Measurements from ENCODE around the gene MAP3K20. TPM values are rescaled to one million over a fixed set of nuclear protein-coding genes. Genes with fewer than 3 reads are reported as not detected.

MAP3K20 gene
- total RNA-seq, 4 donors from 2014 or later = 24.1 to 34.5 (median 25.6) TPM

GRCh38 chr2:173264151-173264550 lies 188.5 kb downstream of the MAP3K20 start:
- Histone ChIP-seq H3K27ac (no peak overlapping the region), H3K36me3 (peaks cover 0 to 7% of the 10 kb centered on the region in 2 donors)

GRCh38 chr2:173264603-173265366 lies 189.1 kb downstream of the MAP3K20 start:
- H3K27me3 ChIP-seq = no peaks in the 10 kb centered on the region
- no peak for DNase-seq
- WGBS, 2 donors = 82 to 86% methylated on average over 14 of the region's 14 CpGs
- H3K36me3 ChIP-seq = peaks cover 0 to under 1% of the 10 kb centered on the region in 2 donors
- H3K4me3 ChIP-seq (replicated peaks in 1 of 3) = no peak overlapping the region
- TF ChIP-seq POLR2A (IDR thresholded peaks at IDR 0.05) (no peak), CTCF (IDR thresholded peaks at IDR 0.05) (no peak)
- H3K27ac ChIP-seq = no peak overlapping the region
- no peaks in the 10 kb centered on the region for H3K4me1 ChIP-seq
- intact Hi-C loops (cut with DNase I) = no loop called here
- H3K9me3 ChIP-seq = no peaks in the 10 kb centered on the region

More at GRCh38 chr2:173264151-173264550, 188.5 kb downstream of the MAP3K20 start:
- intact Hi-C loops (cut with DNase I) = no loop called here
- WGBS, 2 donors = 93 to 94% methylated on average over 4 of the region's 4 CpGs
- H3K4me1 ChIP-seq = no peaks in the 10 kb centered on the region
- H3K27me3 ChIP-seq = no peaks in the 10 kb centered on the region
- no peak for DNase-seq
- no peaks in the 10 kb centered on the region for H3K9me3 ChIP-seq
- H3K4me3 ChIP-seq (replicated peaks in 1 of 3) = no peak overlapping the region
- TF ChIP-seq POLR2A (IDR thresholded peaks at IDR 0.05) (no peak), CTCF (IDR thresholded peaks at IDR 0.05) (no peak)

GRCh38 chr2:173271135-173271534 lies 195.5 kb downstream of the MAP3K20 start:
- Histone ChIP-seq H3K36me3 (no peaks in the 10 kb centered on the region), H3K4me1 (no peaks in the 10 kb centered on the region), H3K4me3 (replicated peaks in 1 of 3) (no peak overlapping the region), H3K27me3 (no peaks in the 10 kb centered on the region), H3K9me3 (no peaks in the 10 kb centered on the region), H3K27ac (no peak overlapping the region)
- DNase-seq = no peak
- intact Hi-C loops (cut with DNase I) = no loop called here
- no peak for TF ChIP-seq CTCF (IDR thresholded peaks at IDR 0.05)
- TF ChIP-seq POLR2A (IDR thresholded peaks at IDR 0.05) = no peak
- 83 to 92% methylated on average over 2 of the region's 2 CpGs for WGBS, 2 donors

- no peak for TF ChIP-seq POLR2A (IDR thresholded peaks at IDR 0.05)
- TF ChIP-seq CTCF (IDR thresholded peaks at IDR 0.05) = no peak
- WGBS, 2 donors = 84 to 88% methylated on average over 5 of the region's 5 CpGs
- Histone ChIP-seq H3K27me3 (no peaks in the 10 kb centered on the region), H3K9me3 (no peaks in the 10 kb centered on the region), H3K36me3 (no peaks in the 10 kb centered on the region), H3K4me1 (no peaks in the 10 kb centered on the region), H3K27ac (no peak overlapping the region), H3K4me3 (replicated peaks in 1 of 3) (no peak overlapping the region)
- intact Hi-C loops (cut with DNase I) = no loop called here
- DNase-seq = no peak
Measured at GRCh38 chr2:173271825-173272224, 196.2 kb downstream of the MAP3K20 start.

- intact Hi-C loops (cut with DNase I) = no loop called here
- 81 to 90% methylated on average over 3 of the region's 3 CpGs for WGBS, 2 donors
- DNase-seq = no peak
- Histone ChIP-seq H3K4me1 (no peaks in the 10 kb centered on the region), H3K4me3 (replicated peaks in 1 of 3) (no peak overlapping the region), H3K9me3 (no peaks in the 10 kb centered on the region), H3K27ac (no peak overlapping the region), H3K27me3 (no peaks in the 10 kb centered on the region), H3K36me3 (no peaks in the 10 kb centered on the region)
- no peak for TF ChIP-seq POLR2A (IDR thresholded peaks at IDR 0.05)
- no peak for TF ChIP-seq CTCF (IDR thresholded peaks at IDR 0.05)
Measured at GRCh38 chr2:173272849-173273248, 197.2 kb downstream of the MAP3K20 start.

All from thyroid gland (tissue), 4 donors.